NT2/D1 (cell line): ENCODE data around the gene TACR1.

Experiments used
- YY1 ChIP-seq: IDR thresholded peaks from 2 replicates; pipeline ENCODE4 v1.6.1; 2011; ENCODE audit not compliant: insufficient read length, insufficient read depth
- ZNF274 ChIP-seq: IDR thresholded peaks from 2 replicates; pipeline ENCODE4 v1.6.1; 2011; ENCODE audit warnings: mild to moderate bottlenecking, low read depth, low read length

- TF ChIP-seq YY1 (no peak), ZNF274 (no peak)
These were observed 26.8 kb upstream of the TACR1 start for GRCh38 chr2:75226099-75226498.
